OCI-LY3 (cell line): Measurements from ENCODE around the gene SUGP2.

Experiments
- EZH2phosphoT487 ChIP-seq: fragments of 200-600 bp; shearing (Covaris generic); IDR thresholded peaks from 2 replicates; pipeline ENCODE4 v1.6.1; 2018; ENCODE audit warnings: antibody characterized with exemption, mixed run types, low read depth
- TF ChIP-seq, protein P1 (sequence below): fragments of 200-600, 300-600 bp; sonication (generic); IDR thresholded peaks from 2 replicates; pipeline ENCODE4 v1.5.1; 2014; ENCODE audit warnings: antibody characterized with exemption, low read length, low read depth

- TF ChIP-seq, protein P1, sequence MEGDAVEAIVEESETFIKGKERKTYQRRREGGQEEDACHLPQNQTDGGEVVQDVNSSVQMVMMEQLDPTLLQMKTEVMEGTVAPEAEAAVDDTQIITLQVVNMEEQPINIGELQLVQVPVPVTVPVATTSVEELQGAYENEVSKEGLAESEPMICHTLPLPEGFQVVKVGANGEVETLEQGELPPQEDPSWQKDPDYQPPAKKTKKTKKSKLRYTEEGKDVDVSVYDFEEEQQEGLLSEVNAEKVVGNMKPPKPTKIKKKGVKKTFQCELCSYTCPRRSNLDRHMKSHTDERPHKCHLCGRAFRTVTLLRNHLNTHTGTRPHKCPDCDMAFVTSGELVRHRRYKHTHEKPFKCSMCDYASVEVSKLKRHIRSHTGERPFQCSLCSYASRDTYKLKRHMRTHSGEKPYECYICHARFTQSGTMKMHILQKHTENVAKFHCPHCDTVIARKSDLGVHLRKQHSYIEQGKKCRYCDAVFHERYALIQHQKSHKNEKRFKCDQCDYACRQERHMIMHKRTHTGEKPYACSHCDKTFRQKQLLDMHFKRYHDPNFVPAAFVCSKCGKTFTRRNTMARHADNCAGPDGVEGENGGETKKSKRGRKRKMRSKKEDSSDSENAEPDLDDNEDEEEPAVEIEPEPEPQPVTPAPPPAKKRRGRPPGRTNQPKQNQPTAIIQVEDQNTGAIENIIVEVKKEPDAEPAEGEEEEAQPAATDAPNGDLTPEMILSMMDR: no peak
- TF ChIP-seq EZH2phosphoT487: no peak
Observed at GRCh38 chr19:19031891-19032290, 1.4 kb downstream of the SUGP2 start.
